IPS-18a (cell line): ENCODE measurements around the gene CFAP73.

Experiments used
- H3K27ac ChIP-seq: one replicate; pipeline ENCODE4 v1.5.1; 2013; ENCODE audit warnings: low read length
- H3K27me3 ChIP-seq: one replicate; pipeline ENCODE4 v1.6.1; 2013; ENCODE audit warnings: mild to moderate bottlenecking, low read length; ENCODE audit not compliant: control insufficient read depth, insufficient read depth
- H3K36me3 ChIP-seq: one replicate; pipeline ENCODE4 v1.6.1; 2013; ENCODE audit warnings: low read depth, low read length; ENCODE audit not compliant: control insufficient read depth
- H3K4me1 ChIP-seq: one replicate; pipeline ENCODE4 v1.6.1; 2013; ENCODE audit warnings: low read depth, low read length; ENCODE audit not compliant: control insufficient read depth
- H3K4me3 ChIP-seq: one replicate; pipeline ENCODE4 v1.5.1; 2013; ENCODE audit warnings: low read length
- H3K9ac ChIP-seq: one replicate; pipeline ENCODE4 v1.6.1; 2013; ENCODE audit warnings: mild to moderate bottlenecking, low read length, moderate library complexity
- H3K9me3 ChIP-seq: one replicate; pipeline ENCODE4 v1.6.1; 2013; ENCODE audit warnings: low read depth, low read length; ENCODE audit not compliant: control insufficient read depth

The CFAP73 gene

GRCh38 chr12:113151655-113152054, 2.1 kb downstream of the CFAP73 start:
- H3K4me3 ChIP-seq: no peak overlapping the region
- H3K9ac ChIP-seq: no peak overlapping the region
- peaks cover 61% of the 10 kb centered on the region for H3K27me3 ChIP-seq
- no peaks in the 10 kb centered on the region for H3K36me3 ChIP-seq
- H3K4me1 ChIP-seq: peaks cover 6% of the 10 kb centered on the region
- no peak overlapping the region for H3K27ac ChIP-seq
- H3K9me3 ChIP-seq: no peaks in the 10 kb centered on the region

GRCh38 chr12:113152196-113152834, 2.8 kb downstream of the CFAP73 start:
- H3K27ac ChIP-seq: no peak overlapping the region
- H3K4me1 ChIP-seq: peaks cover 6% of the 10 kb centered on the region

GRCh38 chr12:113152835-113153814, 3.6 kb downstream of the CFAP73 start:
- H3K27me3 ChIP-seq: peaks cover 65% of the 10 kb centered on the region
- peak overlapping the region; percentile 56 for H3K4me3 ChIP-seq
- H3K9ac ChIP-seq: peak overlapping the region; percentile 42
- H3K4me1 ChIP-seq: peaks cover 6% of the 10 kb centered on the region
- H3K36me3 ChIP-seq: peaks cover 2% of the 10 kb centered on the region
- no peaks in the 10 kb centered on the region for H3K9me3 ChIP-seq
- no peak overlapping the region for H3K27ac ChIP-seq

More at GRCh38 chr12:113152196-113152834, 2.8 kb downstream of the CFAP73 start:
- Histone ChIP-seq H3K4me3 (peak overlapping the region; percentile 56), H3K36me3 (no peaks in the 10 kb centered on the region), H3K9me3 (no peaks in the 10 kb centered on the region), H3K9ac (no peak overlapping the region), H3K27me3 (peaks cover 65% of the 10 kb centered on the region)

- H3K36me3 ChIP-seq: peaks cover 14% of the 10 kb centered on the region
- H3K9me3 ChIP-seq: no peaks in the 10 kb centered on the region
- H3K4me3 ChIP-seq: peak overlapping the region; percentile 26
- H3K4me1 ChIP-seq: peaks cover 6% of the 10 kb centered on the region
- H3K9ac ChIP-seq: no peak overlapping the region
- H3K27ac ChIP-seq: no peak overlapping the region
- peaks cover 65% of the 10 kb centered on the region for H3K27me3 ChIP-seq
These were observed 4.9 kb downstream of the CFAP73 start for GRCh38 chr12:113154351-113154973.

- Histone ChIP-seq H3K36me3 (peaks cover 20% of the 10 kb centered on the region), H3K9me3 (no peaks in the 10 kb centered on the region), H3K27ac (no peak overlapping the region), H3K27me3 (peaks cover 62% of the 10 kb centered on the region), H3K9ac (no peak overlapping the region), H3K4me3 (no peak overlapping the region), H3K4me1 (peaks cover 2% of the 10 kb centered on the region)
These were observed 5.5 kb downstream of the CFAP73 start for GRCh38 chr12:113155060-113155459.

GRCh38 chr12:113155646-113156045, 6.1 kb downstream of the CFAP73 start:
- H3K36me3 ChIP-seq: peaks cover 26% of the 10 kb centered on the region
- H3K9ac ChIP-seq: no peak overlapping the region
- no peaks in the 10 kb centered on the region for H3K9me3 ChIP-seq
- H3K27me3 ChIP-seq: peaks cover 57% of the 10 kb centered on the region
- no peak overlapping the region for H3K27ac ChIP-seq
- no peak overlapping the region for H3K4me3 ChIP-seq
- no peaks in the 10 kb centered on the region for H3K4me1 ChIP-seq

- Histone ChIP-seq H3K27ac (no peak overlapping the region), H3K4me3 (no peak overlapping the region), H3K4me1 (peaks cover 9% of the 10 kb centered on the region), H3K9ac (no peak overlapping the region), H3K9me3 (no peaks in the 10 kb centered on the region), H3K27me3 (peaks cover 46% of the 10 kb centered on the region), H3K36me3 (peaks cover 28% of the 10 kb centered on the region)
These were observed 7.8 kb downstream of the CFAP73 start for GRCh38 chr12:113157218-113157859.

GRCh38 chr12:113158439-113159203, 9.1 kb downstream of the CFAP73 start:
- Histone ChIP-seq H3K9ac (no peak overlapping the region), H3K27ac (no peak overlapping the region), H3K9me3 (no peaks in the 10 kb centered on the region), H3K4me3 (no peak overlapping the region), H3K36me3 (peaks cover 30% of the 10 kb centered on the region), H3K27me3 (peaks cover 34% of the 10 kb centered on the region), H3K4me1 (peaks cover 11% of the 10 kb centered on the region)

GRCh38 chr12:113159937-113160336, 10.4 kb downstream of the CFAP73 start:
- H3K4me3 ChIP-seq: no peak overlapping the region
- H3K27me3 ChIP-seq: peaks cover 20% of the 10 kb centered on the region
- H3K36me3 ChIP-seq: peaks cover 32% of the 10 kb centered on the region
- H3K27ac ChIP-seq: no peak overlapping the region
- no peaks in the 10 kb centered on the region for H3K9me3 ChIP-seq
- peaks cover 11% of the 10 kb centered on the region for H3K4me1 ChIP-seq
- H3K9ac ChIP-seq: no peak overlapping the region

- H3K4me3 ChIP-seq: no peak overlapping the region
- H3K36me3 ChIP-seq: peaks cover 45% of the 10 kb centered on the region
- peaks cover 5% of the 10 kb centered on the region for H3K27me3 ChIP-seq
- H3K27ac ChIP-seq: no peak overlapping the region
- no peak overlapping the region for H3K9ac ChIP-seq
- peaks cover 11% of the 10 kb centered on the region for H3K4me1 ChIP-seq
- H3K9me3 ChIP-seq: no peaks in the 10 kb centered on the region
These were observed 12.0 kb downstream of the CFAP73 start for GRCh38 chr12:113161415-113162016.
